ENCODE results near the gene NLRP1.

Gene NLRP1
- total RNA-seq: 345 to 541 (median 457) reads per million in 4 donors

DNA sequence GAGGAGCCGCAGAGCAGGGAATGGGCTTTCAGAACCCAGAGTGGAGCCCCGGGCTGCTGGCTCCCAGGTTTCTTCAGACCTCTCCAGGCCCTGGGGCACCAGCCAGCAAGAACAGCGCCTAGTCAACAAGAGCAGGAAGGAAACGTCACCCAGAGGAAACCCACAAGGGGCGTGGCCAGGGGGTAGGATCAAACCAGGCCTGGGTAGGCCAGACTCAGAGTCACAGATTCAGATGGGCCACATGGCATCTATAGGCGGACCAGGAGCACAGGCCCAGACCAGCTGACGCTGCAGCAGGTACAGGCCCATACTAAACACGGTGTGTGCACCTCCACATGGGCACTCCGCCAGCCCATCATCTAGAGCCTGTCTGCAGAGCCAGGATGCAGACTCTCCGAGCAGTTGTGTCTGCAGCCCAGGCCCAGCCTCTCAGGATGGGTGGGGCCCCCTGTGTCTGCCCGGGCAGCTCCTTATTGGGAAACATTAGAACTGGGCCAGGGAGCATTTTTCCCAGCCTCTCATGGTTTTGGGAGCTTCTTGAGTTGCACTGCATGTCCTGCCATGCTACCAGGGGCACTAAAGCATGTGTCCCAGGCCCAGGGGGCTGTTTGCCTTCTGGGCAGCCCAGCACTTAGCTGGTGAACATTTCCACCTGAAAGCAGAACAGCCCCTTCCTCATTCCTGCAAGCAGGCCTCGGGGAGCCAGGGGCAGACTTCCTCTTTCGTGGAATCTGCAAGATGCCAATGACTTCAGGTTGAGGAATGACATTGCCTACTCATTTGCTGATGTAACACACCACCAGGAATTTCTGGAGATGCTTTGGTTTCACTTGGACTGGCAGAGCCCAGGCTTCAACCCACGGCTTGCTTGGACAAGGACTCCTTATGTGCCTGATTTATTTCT, at the start of gene NLRP1:
Gene NLRP1, minus strand, starts transcription at position 127 of the 904 bp plus-strand sequence. CDS start 552 bp downstream, outside the sequence.
- peak; percentile 86 to 96 (median 91) for DNase-seq

DNA sequence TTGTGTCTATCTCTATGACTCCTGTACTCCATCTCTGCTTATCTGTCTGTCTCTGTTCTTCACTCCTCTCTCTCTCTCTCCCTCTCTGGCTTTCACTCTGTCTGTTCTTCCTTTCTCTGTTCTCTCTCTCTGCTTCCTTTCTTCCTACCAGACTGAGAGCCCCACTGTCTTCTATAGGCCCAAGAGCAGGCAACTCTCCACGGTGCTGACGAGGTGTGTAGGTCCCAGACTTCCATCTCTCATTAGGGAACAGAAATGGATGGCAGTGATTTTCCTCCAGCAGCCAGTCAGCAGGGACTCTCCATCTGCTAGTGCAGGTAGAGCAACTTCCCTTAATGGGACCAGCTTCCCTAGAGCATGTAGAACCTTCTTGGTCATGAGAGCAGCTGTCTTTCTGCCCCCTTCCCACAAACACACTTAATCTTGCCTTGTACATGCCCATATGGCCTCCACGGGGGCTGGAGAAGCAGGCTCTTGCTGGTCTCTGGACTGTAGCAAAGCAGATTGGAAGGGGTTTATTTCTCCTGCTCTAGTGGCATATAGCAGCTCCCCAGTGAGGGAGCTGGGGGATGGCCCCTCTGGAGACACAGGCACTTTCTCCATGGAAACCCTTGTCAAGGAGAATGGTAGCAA, 47.8 kb upstream of the NLRP1 start:
- no peak for DNase-seq

- no peak for DNase-seq
Measured at GRCh38 chr17:5630434-5630833, 46.1 kb upstream of the NLRP1 start.

DNA sequence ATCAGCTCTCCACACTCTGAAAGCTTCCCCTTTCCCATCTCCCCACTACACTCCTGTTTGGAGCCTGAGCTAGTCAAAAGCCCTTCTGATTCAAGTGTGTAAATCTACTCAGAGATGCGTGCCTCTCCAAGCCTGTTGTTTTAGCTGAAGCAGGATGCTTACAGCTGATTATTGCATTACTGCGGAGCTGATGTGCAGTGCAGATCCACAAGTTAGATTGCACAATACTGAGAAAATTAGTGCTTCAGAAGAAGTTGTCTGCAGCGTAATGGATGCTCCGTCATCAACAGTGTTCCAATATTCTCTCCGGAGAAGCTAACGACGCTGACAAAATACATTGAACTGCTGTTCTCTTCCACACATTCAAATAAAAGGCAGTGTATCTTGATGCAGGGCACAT, 44.8 kb upstream of the NLRP1 start:
- DNase-seq: no peak

- DNase-seq: no peak
Measured at GRCh38 chr17:5628262-5628661, 44.0 kb upstream of the NLRP1 start.

GRCh38 chr17:5624211-5624610, 39.9 kb upstream of the NLRP1 start:
- no peak for DNase-seq

DNA sequence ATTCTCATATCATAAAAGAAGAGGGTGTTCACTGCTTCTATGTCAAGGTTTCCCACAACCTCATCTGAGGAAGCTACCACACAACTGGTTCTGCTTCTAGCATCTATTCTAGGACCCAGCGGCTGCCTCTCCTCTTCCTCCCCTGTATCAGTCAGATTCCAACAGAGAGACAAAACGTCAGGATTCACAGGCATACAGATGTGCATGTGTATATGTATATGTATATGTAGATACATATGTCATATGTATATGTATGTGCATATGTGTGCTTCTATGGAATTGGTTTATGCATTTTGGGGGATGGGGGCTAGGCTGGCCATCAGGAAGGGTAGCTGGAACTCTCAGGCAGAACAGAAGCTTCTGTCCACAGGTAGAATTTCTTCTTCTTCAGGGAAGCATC, 37.4 kb upstream of the NLRP1 start:
- DNase-seq: no peak

- no peak for DNase-seq
Measured at GRCh38 chr17:5621026-5621425, 36.7 kb upstream of the NLRP1 start.

GRCh38 chr17:5619088-5619740, 34.9 kb upstream of the NLRP1 start:
- DNase-seq: no peak

- DNase-seq: no peak
Measured at GRCh38 chr17:5618476-5618875, 34.2 kb upstream of the NLRP1 start.

DNA sequence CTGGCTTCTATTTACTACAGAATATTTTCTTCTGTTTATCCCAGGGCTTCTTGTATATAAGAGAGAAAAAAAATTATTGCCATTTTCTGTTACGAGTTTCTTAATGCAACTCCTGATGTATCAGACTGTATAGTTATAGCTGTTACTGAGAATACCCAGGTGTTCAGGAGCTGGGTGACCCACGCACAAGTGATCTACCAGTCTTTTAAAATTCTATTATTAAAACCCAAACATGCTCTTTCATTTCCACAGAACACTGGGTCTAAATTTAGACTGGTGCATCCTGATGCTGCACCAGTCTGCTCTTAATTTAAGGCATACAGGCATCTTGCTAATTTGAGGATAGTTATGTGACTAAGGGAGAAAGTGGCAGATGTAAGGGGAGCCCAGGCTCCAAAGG, 31.2 kb upstream of the NLRP1 start:
- DNase-seq: no peak

GRCh38 chr17:5610956-5611355, 26.6 kb upstream of the NLRP1 start:
- DNase-seq: no peak

DNA sequence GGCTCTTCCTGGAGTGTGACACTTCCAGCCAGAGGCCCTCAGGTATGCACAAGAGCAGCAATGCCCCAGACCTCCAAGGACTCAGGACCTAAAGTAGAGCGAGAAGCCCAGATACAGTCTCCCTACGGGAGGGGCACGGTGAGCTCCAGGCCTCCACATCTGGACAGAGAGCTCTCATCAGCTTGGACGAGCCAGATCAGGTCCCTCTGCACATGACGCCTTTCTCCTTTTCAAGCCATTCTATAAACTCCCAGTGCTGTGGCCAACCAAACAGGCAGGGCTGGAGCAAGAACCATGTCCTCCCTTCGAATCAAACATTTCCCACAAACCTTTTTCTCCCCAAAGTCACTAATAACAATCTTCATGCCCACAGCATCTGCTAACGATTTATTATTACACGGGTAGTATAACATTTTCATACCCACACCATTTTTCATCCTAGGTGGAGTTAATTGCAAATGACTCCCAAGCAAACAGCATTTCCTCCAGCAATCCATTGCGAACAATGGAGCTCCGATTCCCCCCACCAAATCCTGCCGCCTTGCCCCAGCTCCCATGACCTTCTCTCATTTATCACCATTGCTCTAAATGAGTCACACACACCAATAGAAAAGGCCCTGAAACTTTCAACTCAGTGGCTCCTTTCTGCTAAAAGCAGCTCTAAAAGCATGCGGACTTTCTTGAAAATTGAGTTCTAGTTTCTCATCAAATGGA, 24.2 kb upstream of the NLRP1 start:
- DNase-seq: no peak

DNA sequence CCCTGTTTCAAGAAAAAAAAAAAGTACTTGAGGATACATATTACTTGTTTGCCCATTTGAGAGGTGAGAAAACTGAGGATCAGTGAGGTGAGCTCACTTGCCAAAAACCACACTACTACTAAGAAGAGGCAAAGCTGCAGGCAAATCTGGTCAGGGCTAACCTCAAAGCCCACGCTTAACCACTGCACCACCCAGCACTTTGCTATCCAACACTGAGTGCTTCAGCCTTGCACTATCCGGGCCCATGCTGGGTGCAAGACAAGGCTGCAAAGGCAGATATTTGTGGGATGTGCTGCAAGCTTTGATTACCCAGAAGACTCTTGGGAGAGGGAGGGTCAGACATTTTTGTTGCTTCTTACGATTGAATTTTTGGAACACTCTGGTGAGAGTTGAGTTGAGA, 23.6 kb upstream of the NLRP1 start:
- no peak for DNase-seq

DNA sequence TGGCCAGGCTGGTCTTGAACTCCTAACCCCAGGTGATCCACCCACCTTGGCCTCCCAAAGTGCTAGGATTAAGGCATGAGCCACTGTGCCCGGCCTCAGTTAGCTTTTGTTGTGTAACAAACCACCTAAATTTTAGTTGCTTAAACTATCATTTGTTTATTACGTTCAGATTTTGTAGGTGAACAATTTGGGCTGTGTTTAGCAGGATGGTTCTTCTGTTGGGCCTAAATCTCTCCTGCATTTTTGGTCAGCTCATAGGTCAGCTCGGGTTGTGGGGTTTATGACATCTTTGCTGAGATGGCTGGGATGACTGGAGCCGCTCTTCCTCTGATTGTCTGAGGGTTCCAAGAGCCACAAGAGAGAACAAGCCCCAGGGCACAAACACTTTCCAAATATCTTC, 21.1 kb upstream of the NLRP1 start:
- DNase-seq: no peak

- no peak for DNase-seq
Measured at GRCh38 chr17:5600041-5600440, 15.7 kb upstream of the NLRP1 start.

DNA sequence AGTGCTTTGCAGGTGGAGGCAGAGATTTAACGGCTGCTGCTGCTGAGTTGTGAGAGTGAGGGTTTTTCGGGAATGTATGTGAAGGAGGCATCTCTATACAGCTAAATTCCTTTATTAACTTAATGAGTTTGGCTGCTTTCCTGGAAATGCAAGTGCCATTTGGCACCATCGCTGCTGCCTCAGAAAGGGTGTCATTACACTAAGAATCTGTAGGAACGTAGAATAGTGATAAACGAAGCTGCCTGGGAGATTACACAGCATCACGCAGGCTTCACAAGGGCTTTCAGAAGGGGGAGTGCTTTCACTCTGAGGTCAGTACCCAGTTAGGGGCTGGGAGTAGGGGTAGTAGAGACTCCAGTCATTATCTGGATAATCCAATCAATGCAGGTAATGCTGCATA, 14.1 kb upstream of the NLRP1 start:
- no peak for DNase-seq

DNA sequence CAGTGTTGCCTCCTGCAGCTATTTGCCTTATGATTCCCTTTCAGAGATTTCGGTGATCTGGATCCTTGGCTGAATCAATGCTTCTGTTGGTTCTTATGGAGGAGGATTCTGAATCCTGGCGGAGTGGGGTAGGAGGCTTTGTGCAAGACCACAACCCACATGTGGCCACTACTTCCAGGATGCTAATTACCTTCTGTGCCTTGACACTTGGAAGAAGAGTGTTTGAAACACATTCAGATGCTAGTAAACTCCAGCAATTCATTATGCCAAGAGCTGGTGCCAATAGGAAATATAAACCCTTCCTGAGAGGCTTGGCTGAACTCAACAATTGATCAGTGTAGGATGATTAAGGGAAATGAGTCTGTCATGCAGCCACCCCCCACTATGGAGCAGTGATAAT, 12.1 kb upstream of the NLRP1 start:
- no peak for DNase-seq

DNA sequence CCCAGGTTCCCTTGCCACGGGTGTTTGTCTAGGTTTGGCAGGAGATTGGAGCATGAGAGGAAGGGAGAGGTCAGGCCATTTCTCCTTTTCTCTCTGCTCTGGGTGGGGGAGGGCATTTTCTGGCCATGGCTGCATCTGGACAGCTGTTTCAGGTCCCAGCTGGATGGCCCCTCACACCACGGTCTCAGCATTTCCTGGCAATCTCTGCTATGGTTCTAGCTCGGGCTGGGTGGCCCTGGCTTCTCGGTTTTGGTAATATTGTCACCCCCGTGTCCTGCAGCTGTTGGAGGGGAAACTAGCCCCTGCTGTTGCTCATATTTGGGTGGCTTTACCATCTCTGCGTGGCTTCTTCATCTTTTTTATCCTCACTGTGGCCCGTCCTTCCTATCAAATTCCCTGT, 11.5 kb upstream of the NLRP1 start:
- DNase-seq: no peak

DNA sequence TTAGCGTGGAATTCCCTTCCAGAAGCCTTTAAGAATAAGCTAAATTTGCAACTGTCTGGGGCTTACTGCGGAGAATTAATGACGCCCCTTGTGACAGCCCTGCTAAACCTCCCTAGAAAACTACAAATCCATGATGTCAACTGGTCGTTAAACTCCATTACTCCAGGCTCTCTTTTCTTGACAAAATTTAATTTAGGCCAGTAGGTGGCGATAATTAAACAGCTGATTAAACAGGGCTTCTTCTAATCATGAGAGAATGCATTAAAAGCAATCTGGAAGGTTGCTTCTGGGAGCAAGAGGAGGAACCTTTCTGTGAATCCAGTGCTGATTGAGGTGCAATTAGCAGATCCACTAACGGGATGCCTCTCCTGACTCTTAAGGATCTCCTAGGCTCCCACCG, 8.1 kb upstream of the NLRP1 start:
- DNase-seq: peak in 1 of 5 donors; percentile 21

- no peak for DNase-seq
Measured at GRCh38 chr17:5591966-5592365, 7.7 kb upstream of the NLRP1 start.

- DNase-seq: no peak
Measured at GRCh38 chr17:5588584-5588983, 4.3 kb upstream of the NLRP1 start.

GRCh38 chr17:5587438-5588032, 3.2 kb upstream of the NLRP1 start:
- peak in 4 of 5 donors; percentile 29 to 71 (median 40) for DNase-seq
